Measurements from ENCODE around the gene ZNF74. TPM values are rescaled to one million over a fixed set of nuclear protein-coding genes. Genes with fewer than 3 reads are reported as not detected.
"Not testable (repeated sequence)": the region's sequence is repeated elsewhere in the genome, so short reads cannot be mapped to it uniquely, and the experiment has no call there.

Gene ZNF74
- total and polyA plus RNA-seq, 12 donors = 1.4 to 6.7 (median 4.4) TPM

GRCh38 chr22:20450551-20450906 is 56.6 kb downstream of the ZNF74 start:
- WGBS, 2 donors = 97 to 100% methylated on average over 1 of the region's 1 CpG
- Histone ChIP-seq H3K27ac (no peak overlapping the region), H3K4me3 (no peak overlapping the region), H3K4me1 (peaks cover 0 to 9% (median 0%) of the 10 kb centered on the region in 9 donors), H3K27me3 (no peaks in the 10 kb centered on the region), H3K36me3 (peaks cover 0 to 60% (median 10%) of the 10 kb centered on the region in 9 donors), H3K9me3 (no peaks in the 10 kb centered on the region)
- intact Hi-C loops (cut with DNase I) = no loop called here
- ATAC-seq (no peak), DNase-seq (no peak)
- TF ChIP-seq, protein P1, sequence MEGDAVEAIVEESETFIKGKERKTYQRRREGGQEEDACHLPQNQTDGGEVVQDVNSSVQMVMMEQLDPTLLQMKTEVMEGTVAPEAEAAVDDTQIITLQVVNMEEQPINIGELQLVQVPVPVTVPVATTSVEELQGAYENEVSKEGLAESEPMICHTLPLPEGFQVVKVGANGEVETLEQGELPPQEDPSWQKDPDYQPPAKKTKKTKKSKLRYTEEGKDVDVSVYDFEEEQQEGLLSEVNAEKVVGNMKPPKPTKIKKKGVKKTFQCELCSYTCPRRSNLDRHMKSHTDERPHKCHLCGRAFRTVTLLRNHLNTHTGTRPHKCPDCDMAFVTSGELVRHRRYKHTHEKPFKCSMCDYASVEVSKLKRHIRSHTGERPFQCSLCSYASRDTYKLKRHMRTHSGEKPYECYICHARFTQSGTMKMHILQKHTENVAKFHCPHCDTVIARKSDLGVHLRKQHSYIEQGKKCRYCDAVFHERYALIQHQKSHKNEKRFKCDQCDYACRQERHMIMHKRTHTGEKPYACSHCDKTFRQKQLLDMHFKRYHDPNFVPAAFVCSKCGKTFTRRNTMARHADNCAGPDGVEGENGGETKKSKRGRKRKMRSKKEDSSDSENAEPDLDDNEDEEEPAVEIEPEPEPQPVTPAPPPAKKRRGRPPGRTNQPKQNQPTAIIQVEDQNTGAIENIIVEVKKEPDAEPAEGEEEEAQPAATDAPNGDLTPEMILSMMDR (IDR thresholded peaks at IDR 0.05) = no peak

DNA sequence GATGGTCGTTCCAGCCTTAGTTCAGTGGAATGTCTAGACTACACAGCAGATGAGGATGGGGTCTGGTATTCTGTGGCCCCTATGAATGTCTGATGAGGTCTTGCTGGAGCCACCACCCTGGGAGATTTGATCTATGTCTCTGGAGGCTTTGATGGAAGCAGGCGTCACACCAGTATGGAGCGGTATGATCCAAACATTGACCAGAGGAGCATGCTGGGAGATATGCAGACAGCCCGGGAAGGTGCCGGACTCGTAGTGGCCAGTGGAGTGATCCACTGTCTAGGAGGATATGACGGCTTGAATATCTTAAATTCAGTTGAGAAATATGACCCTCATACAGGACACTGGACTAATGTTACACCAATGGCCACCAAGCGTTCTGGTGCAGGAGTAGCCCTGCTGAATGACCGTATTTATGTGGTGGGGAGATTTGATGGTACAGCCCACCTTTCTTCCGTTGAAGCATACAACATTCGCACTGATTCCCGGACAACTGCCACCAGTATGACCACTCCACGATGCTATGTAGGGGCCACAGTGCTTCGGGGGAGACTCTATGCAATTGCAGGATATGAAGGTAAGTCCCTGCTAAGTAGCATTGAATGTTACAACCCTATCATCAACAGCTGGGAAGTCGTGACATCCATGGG is 57.3 kb downstream of the ZNF74 start:
- DNase-seq; H3K9me3 ChIP-seq; intact Hi-C loops (cut with DNase I); H3K4me3 ChIP-seq; H3K27ac ChIP-seq; H3K27me3 ChIP-seq; ATAC-seq: not testable (repeated sequence)
- Histone ChIP-seq H3K4me1 (peaks cover 0 to 15% (median 3%) of the 10 kb centered on the region in 9 donors), H3K36me3 (peaks cover 0 to 53% (median 3%) of the 10 kb centered on the region in 9 donors)
- WGBS, 2 donors = 94 to 95% methylated on average over 15 of the region's 15 CpGs

DNA sequence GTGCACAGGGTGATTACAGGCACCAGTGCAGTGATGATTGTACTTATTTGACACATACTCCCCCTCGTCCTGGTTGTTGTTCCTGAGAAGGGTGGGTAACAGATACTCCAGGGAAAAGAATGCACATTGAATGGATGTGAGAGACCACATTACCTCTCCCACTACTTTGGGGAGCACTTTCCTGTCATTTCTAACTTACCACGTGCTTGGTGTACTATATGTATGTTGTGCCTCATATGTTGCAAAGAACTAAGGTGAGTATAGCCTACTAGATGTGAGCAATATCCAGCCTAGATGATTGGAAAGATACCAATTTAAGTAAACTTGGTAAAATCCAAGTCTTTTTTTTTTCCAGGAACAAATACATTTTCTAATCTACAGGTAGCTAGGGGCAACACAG is 58.0 kb downstream of the ZNF74 start:
- intact Hi-C loops (cut with DNase I) = no loop called here
- no peaks in the 10 kb centered on the region for H3K9me3 ChIP-seq
- 77 to 84% methylated on average over 2 of the region's 2 CpGs for WGBS, 2 donors
- DNase-seq (no peak), ATAC-seq (no peak)
- no peak overlapping the region for H3K4me3 ChIP-seq
- peaks cover 0 to 18% (median 3%) of the 10 kb centered on the region in 9 donors for H3K4me1 ChIP-seq
- TF ChIP-seq, protein P1 (IDR thresholded peaks at IDR 0.05) = no peak
- H3K36me3 ChIP-seq = peaks cover 0 to 51% (median 0%) of the 10 kb centered on the region in 9 donors
- H3K27ac ChIP-seq = no peak overlapping the region
- H3K27me3 ChIP-seq = no peaks in the 10 kb centered on the region

DNA sequence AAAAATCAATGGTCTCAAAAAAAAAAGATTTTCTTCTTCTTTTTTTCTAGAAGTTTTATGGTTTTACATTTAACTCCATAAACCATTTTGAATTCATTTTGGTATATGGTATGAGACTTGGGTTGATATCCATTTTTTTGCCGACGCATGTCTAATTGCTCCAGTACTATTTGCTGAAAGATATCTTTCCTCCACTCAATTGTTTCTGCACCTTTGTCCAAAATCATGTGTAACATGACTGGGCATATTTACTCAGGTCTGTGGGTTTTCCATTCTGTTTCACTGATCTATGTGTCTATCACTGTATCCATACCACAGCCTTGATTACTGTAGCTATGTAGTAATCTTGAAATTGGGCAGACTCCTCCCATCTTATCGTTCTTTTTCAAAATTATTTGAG is 59.3 kb downstream of the ZNF74 start:
- intact Hi-C loops (cut with DNase I) = no loop called here
- 96 to 99% methylated on average over 3 of the region's 3 CpGs for WGBS, 2 donors
- no peak for ATAC-seq
- Histone ChIP-seq H3K9me3 (no peaks in the 10 kb centered on the region), H3K4me1 (peaks cover 0 to 18% (median 3%) of the 10 kb centered on the region in 9 donors), H3K4me3 (no peak overlapping the region), H3K27me3 (no peaks in the 10 kb centered on the region), H3K36me3 (peaks cover 0 to 61% (median 0%) of the 10 kb centered on the region in 9 donors), H3K27ac (no peak overlapping the region)
- no peak for DNase-seq
- TF ChIP-seq, protein P1 (IDR thresholded peaks at IDR 0.05) = no peak

- peaks cover 0 to 18% (median 3%) of the 10 kb centered on the region in 9 donors for H3K4me1 ChIP-seq
- H3K27me3 ChIP-seq = no peaks in the 10 kb centered on the region
- no peak overlapping the region for H3K4me3 ChIP-seq
- H3K9me3 ChIP-seq = no peaks in the 10 kb centered on the region
- no peak for DNase-seq
- intact Hi-C loops (cut with DNase I) = loop anchor here (1.0 to 5.0 kb wide), 6 partner anchors 33 to 41 kb away; no protein-coding TSS in a partner anchor
- TF ChIP-seq, protein P1 (IDR thresholded peaks at IDR 0.05) = no peak
- 89 to 90% methylated on average over 8 of the region's 8 CpGs for WGBS, 2 donors
- no peak overlapping the region for H3K27ac ChIP-seq
- peaks cover 0 to 69% (median 0%) of the 10 kb centered on the region in 9 donors for H3K36me3 ChIP-seq
- no peak for ATAC-seq
Observed at GRCh38 chr22:20455709-20456063, 61.7 kb downstream of the ZNF74 start.
